ENCODE results near the gene GLIS1. TPM values are rescaled to one million over a fixed set of nuclear protein-coding genes. Genes with fewer than 3 reads are reported as not detected.

GLIS1 gene
- total and polyA plus RNA-seq, 2 of the 8 experiments (the other 6 are each of a cell fraction or from before 2014, with no cell fraction given): 0.15 to 0.22 TPM

GRCh38 chr1:53557830-53558738, 180.9 kb downstream of the GLIS1 start:
- Histone ChIP-seq H2BK12ac (ENCODE audit: low read depth, low read length) (no peak overlapping the region), H3K14ac (ENCODE audit: insufficient read length) (no peak overlapping the region), H3K79me1 (ENCODE audit: low read depth, low read length) (0 out of 2 replicates have a peak, but pooled peaks cover 2% of the 10 kb centered on the region), H3K4me3 (ENCODE audit: extremely low read depth in 1 of 4, insufficient read depth in 2 of 4, low read depth in 3 of 4, low read length in 4 of 4) (no peak overlapping the region), H3K27ac (ENCODE audit: low read depth, low read length) (no peak overlapping the region), H4K8ac (ENCODE audit: extremely low read depth, insufficient read depth, low read length) (no peak overlapping the region), H2BK20ac (ENCODE audit: low read length) (no peak overlapping the region), H3K36me3 (ENCODE audit: control insufficient read depth in 2 of 4, insufficient read depth in 4 of 4, low read length in 3 of 4) (no peaks in the 10 kb centered on the region), H2BK120ac (replicated peaks; ENCODE audit: low read depth, low read length) (no peak overlapping the region), H3K4me1 (replicated peaks in 1 of 4; ENCODE audit: control insufficient read depth in 3 of 4, insufficient read depth in 4 of 4, low read length in 3 of 4) (peaks cover 3 to 7% (median 6%) of the 10 kb centered on the region in 4 experiments), H3K18ac (ENCODE audit: extremely low read depth, low read length) (no peak overlapping the region), H3K9ac (replicated peaks in 1 of 4; ENCODE audit: extremely low read depth in 1 of 4, low read depth in 3 of 4, low read length in 3 of 4) (no peak overlapping the region), H2AK5ac (ENCODE audit: low read depth, low read length) (no peak overlapping the region), H3K4ac (replicated peaks; ENCODE audit: insufficient read length, low read depth, low read length) (no peak overlapping the region), H4K91ac (replicated peaks; ENCODE audit: insufficient read length, low read length) (no peak overlapping the region), H3K27me3 (replicated peaks in 1 of 4; ENCODE audit: control insufficient read depth in 3 of 4, extremely low read depth in 1 of 4, insufficient read depth in 3 of 4, low read length in 3 of 4) (peaks cover 0 to 6% (median 4%) of the 10 kb centered on the region in 4 experiments; a peak in 3 of 7 replicates), H2AFZ (ENCODE audit: low read length) (no peak overlapping the region), H3K9me3 (ENCODE audit: insufficient read depth in 2 of 2, low read depth in 1 of 2, low read length in 1 of 2) (no peaks in the 10 kb centered on the region), H4K20me1 (replicated peaks in 1 of 2; ENCODE audit: control insufficient read depth in 1 of 2, insufficient read depth in 2 of 2, low read length in 2 of 2) (peaks cover 0 to 4% of the 10 kb centered on the region in 2 experiments), H3K79me2 (ENCODE audit: control insufficient read depth in 1 of 2, insufficient read depth in 2 of 2, low read length in 2 of 2) (no peaks in the 10 kb centered on the region), H2BK15ac (ENCODE audit: low read length) (peak overlapping the region; percentile 37; the same call in 1 of the 2 replicates), H3K23me2 (ENCODE audit: low read depth, low read length) (no peaks in the 10 kb centered on the region), H2BK5ac (ENCODE audit: low read depth, low read length) (no peak overlapping the region), H4K5ac (ENCODE audit: insufficient read length, low read depth, low read length) (no peak overlapping the region), H3K56ac (replicated peaks; ENCODE audit: insufficient read length, low read depth, low read length) (no peak overlapping the region), H3K23ac (ENCODE audit: insufficient read length) (no peak overlapping the region), H3K4me2 (ENCODE audit: insufficient read depth in 1 of 2, low read depth in 2 of 2, low read length in 2 of 2) (no peak overlapping the region)
- POLR2A ChIA-PET (ENCODE audit: partially characterized antibody): interaction anchor here (0.8 kb wide), 1 partner anchor 20 kb away, joined by 3 read pairs; no protein-coding TSS in a partner anchor
- 91% methylated on average over 12 of the region's 12 CpGs; no CpG with 5 or more reads in 1 of the 2 experiments for WGBS, 2 experiments (ENCODE audit: extremely low coverage in 1 of 2, insufficient coverage in 1 of 2, insufficient read length in 1 of 2, insufficient replicate concordance in 2 of 2, low coverage in 1 of 2, low lambda C conversion rate in 2 of 2, missing lambda C conversion rate in 1 of 2)
- DNase-seq (ENCODE audit: low read depth in 1 of 2, low spot score in 2 of 2) (no peak), FAIRE-seq (no peak)
- CTCF ChIA-PET (ENCODE audit: partially characterized antibody): interaction anchor here (1.2 kb wide), 1 partner anchor 86 kb away, joined by 3 read pairs; no protein-coding TSS in a partner anchor
- TF ChIP-seq NRF1 (IDR thresholded peaks at IDR 0.05; ENCODE audit: low read depth, low read length) (no peak), GABPA (IDR thresholded peaks at IDR 0.05; ENCODE audit: borderline replicate concordance, insufficient read depth, low read length) (no peak)

Data from H1 (cell line).